Stomach smooth muscle (tissue), 2 donors: ENCODE data around the gene ARID1B.

Source experiments
- H3K27ac ChIP-seq: one replicate; pipeline ENCODE4 v1.7.0; 2013; ENCODE audit warnings: mild to moderate bottlenecking, low read length, inconsistent platforms
- H3K27me3 ChIP-seq, 2 donors: one replicate each; pipeline ENCODE4 v1.7.0; 2013; ENCODE audit warnings: low read length in 2 of 2; ENCODE audit not compliant: insufficient read depth in 2 of 2, control insufficient read depth in 1 of 2
- H3K36me3 ChIP-seq, 2 donors: one replicate each; pipeline ENCODE4 v1.7.0; 2013; ENCODE audit warnings: low read length in 2 of 2; ENCODE audit not compliant: control insufficient read depth in 2 of 2, insufficient read depth in 2 of 2
- H3K4me1 ChIP-seq: one replicate; pipeline ENCODE4 v1.7.0; 2013; ENCODE audit warnings: low read length; ENCODE audit not compliant: control insufficient read depth, insufficient read depth
- H3K4me3 ChIP-seq, 2 donors: one replicate each; pipeline ENCODE4 v1.7.0; 2013; ENCODE audit warnings: low read length in 2 of 2
- H3K9ac ChIP-seq, 2 donors: one replicate each; pipeline ENCODE4 v1.7.0; 2013; ENCODE audit warnings: low read length in 2 of 2, mild to moderate bottlenecking in 1 of 2
- H3K9me3 ChIP-seq, 2 donors: one replicate each; pipeline ENCODE4 v1.7.0; 2013; ENCODE audit warnings: low read length in 2 of 2; ENCODE audit not compliant: control insufficient read depth in 2 of 2
- donor health status: healthy.
- donor health status: Pancreatic carcinoma.

ARID1B gene

GRCh38 chr6:156756630-156757610 is 20.3 kb upstream of the ARID1B start:
- no peaks in the 10 kb centered on the region for H3K9me3 ChIP-seq
- no peak overlapping the region for H3K27ac ChIP-seq
- no peak overlapping the region for H3K4me3 ChIP-seq
- no peaks in the 10 kb centered on the region for H3K27me3 ChIP-seq
- H3K9ac ChIP-seq: no peak overlapping the region
- no peaks in the 10 kb centered on the region for H3K36me3 ChIP-seq
- H3K4me1 ChIP-seq: no peaks in the 10 kb centered on the region

- no peak overlapping the region for H3K4me3 ChIP-seq
- no peak overlapping the region for H3K27ac ChIP-seq
- H3K4me1 ChIP-seq: no peaks in the 10 kb centered on the region
- H3K9ac ChIP-seq: no peak overlapping the region
- H3K36me3 ChIP-seq: no peaks in the 10 kb centered on the region
- no peaks in the 10 kb centered on the region for H3K27me3 ChIP-seq
- no peaks in the 10 kb centered on the region for H3K9me3 ChIP-seq
These were observed 19.3 kb upstream of the ARID1B start for GRCh38 chr6:156757849-156758248.

GRCh38 chr6:156760377-156760776 is 16.8 kb upstream of the ARID1B start:
- H3K9ac ChIP-seq: no peak overlapping the region

GRCh38 chr6:156762547-156762946 is 14.6 kb upstream of the ARID1B start:
- H3K9me3 ChIP-seq: no peaks in the 10 kb centered on the region
- no peak overlapping the region for H3K4me3 ChIP-seq
- H3K27me3 ChIP-seq: no peaks in the 10 kb centered on the region
- no peak overlapping the region for H3K27ac ChIP-seq
- no peaks in the 10 kb centered on the region for H3K36me3 ChIP-seq
- no peak overlapping the region for H3K9ac ChIP-seq
- H3K4me1 ChIP-seq: no peaks in the 10 kb centered on the region

More at GRCh38 chr6:156760377-156760776, 16.8 kb upstream of the ARID1B start:
- Histone ChIP-seq H3K4me1 (no peaks in the 10 kb centered on the region), H3K27ac (no peak overlapping the region), H3K36me3 (no peaks in the 10 kb centered on the region), H3K27me3 (no peaks in the 10 kb centered on the region), H3K4me3 (no peak overlapping the region), H3K9me3 (no peaks in the 10 kb centered on the region)

- no peaks in the 10 kb centered on the region for H3K36me3 ChIP-seq
These were observed 12.1 kb upstream of the ARID1B start for GRCh38 chr6:156765117-156765516.

GRCh38 chr6:156767603-156768467 is 9.3 kb upstream of the ARID1B start:
- Histone ChIP-seq H3K27ac (no peak overlapping the region), H3K36me3 (no peaks in the 10 kb centered on the region), H3K27me3 (no peaks in the 10 kb centered on the region), H3K9ac (no peak overlapping the region), H3K9me3 (no peaks in the 10 kb centered on the region), H3K4me3 (no peak overlapping the region), H3K4me1 (no peaks in the 10 kb centered on the region)

More at GRCh38 chr6:156765117-156765516, 12.1 kb upstream of the ARID1B start:
- Histone ChIP-seq H3K27ac (no peak overlapping the region), H3K27me3 (no peaks in the 10 kb centered on the region), H3K9ac (no peak overlapping the region), H3K9me3 (no peaks in the 10 kb centered on the region), H3K4me1 (no peaks in the 10 kb centered on the region), H3K4me3 (no peak overlapping the region)

GRCh38 chr6:156771047-156771446 is 6.1 kb upstream of the ARID1B start:
- Histone ChIP-seq H3K36me3 (no peaks in the 10 kb centered on the region), H3K27me3 (no peaks in the 10 kb centered on the region), H3K4me3 (no peak overlapping the region), H3K9me3 (no peaks in the 10 kb centered on the region), H3K4me1 (no peaks in the 10 kb centered on the region), H3K9ac (no peak overlapping the region), H3K27ac (no peak overlapping the region)

- Histone ChIP-seq H3K4me1 (peaks cover 3% of the 10 kb centered on the region), H3K36me3 (no peaks in the 10 kb centered on the region), H3K4me3 (no peak overlapping the region), H3K9ac (no peak overlapping the region), H3K27ac (no peak overlapping the region), H3K9me3 (no peaks in the 10 kb centered on the region), H3K27me3 (no peaks in the 10 kb centered on the region)
These were observed 5.4 kb upstream of the ARID1B start for GRCh38 chr6:156771761-156772160.

- Histone ChIP-seq H3K9me3 (no peaks in the 10 kb centered on the region), H3K4me3 (no peak overlapping the region), H3K36me3 (no peaks in the 10 kb centered on the region), H3K9ac (no peak overlapping the region), H3K27ac (no peak overlapping the region), H3K27me3 (no peaks in the 10 kb centered on the region), H3K4me1 (peaks cover 4% of the 10 kb centered on the region)
These were observed 3.7 kb upstream of the ARID1B start for GRCh38 chr6:156773476-156773875.

GRCh38 chr6:156773935-156774852 is 3.0 kb upstream of the ARID1B start:
- H3K36me3 ChIP-seq: no peaks in the 10 kb centered on the region
- no peaks in the 10 kb centered on the region for H3K9me3 ChIP-seq
- peak overlapping the region in 1 of 2 donors; percentile 1 for H3K4me3 ChIP-seq
- H3K4me1 ChIP-seq: peaks cover 4% of the 10 kb centered on the region
- peak overlapping the region; percentile 0 for H3K27ac ChIP-seq
- H3K9ac ChIP-seq: no peak overlapping the region
- H3K27me3 ChIP-seq: no peaks in the 10 kb centered on the region
